IPS-15b (cell line): ENCODE results near the gene DENND1A.

ENCODE experiments used
- H3K27me3 ChIP-seq: one replicate; pipeline ENCODE4 v1.6.1; 2013; ENCODE audit warnings: low read length; ENCODE audit not compliant: control insufficient read depth, insufficient read depth
- H3K36me3 ChIP-seq: one replicate; pipeline ENCODE4 v1.6.1; 2013; ENCODE audit warnings: low read length; ENCODE audit not compliant: control insufficient read depth, insufficient read depth
- H3K4me1 ChIP-seq: one replicate; pipeline ENCODE4 v1.6.1; 2013; ENCODE audit warnings: mild to moderate bottlenecking, low read length; ENCODE audit not compliant: control insufficient read depth, insufficient read depth
- H3K4me3 ChIP-seq: one replicate; pipeline ENCODE4 v1.5.1; 2013; ENCODE audit warnings: low read depth, low read length
- H3K9ac ChIP-seq: one replicate; pipeline ENCODE4 v1.6.1; 2013; ENCODE audit warnings: low read depth, mild to moderate bottlenecking, low read length
- H3K9me3 ChIP-seq: one replicate; pipeline ENCODE4 v1.6.1; 2013; ENCODE audit warnings: mild to moderate bottlenecking, low read length; ENCODE audit not compliant: control insufficient read depth, insufficient read depth

Gene DENND1A

DNA sequence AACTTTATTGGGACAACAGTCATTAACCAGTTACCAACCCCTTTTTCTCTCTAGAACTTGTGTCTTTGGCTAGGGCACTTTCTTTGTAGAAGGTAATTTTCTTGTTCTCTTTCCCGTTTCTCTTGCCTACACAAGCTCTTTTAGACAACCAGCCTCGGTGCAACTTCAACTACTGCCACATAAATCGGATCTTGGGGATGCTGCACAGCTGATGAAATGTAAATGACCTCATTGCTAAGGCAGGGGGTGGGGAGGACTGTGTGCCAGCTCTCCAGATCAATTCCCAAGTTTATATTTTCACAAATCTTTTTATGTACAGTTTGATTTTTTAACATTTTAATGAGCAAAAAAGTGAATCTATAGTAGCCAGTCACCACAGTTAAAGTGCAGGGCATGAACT, 157.6 kb downstream of the DENND1A start:
- peaks cover 10% of the 10 kb centered on the region for H3K4me1 ChIP-seq
- no peak overlapping the region for H3K4me3 ChIP-seq

DNA sequence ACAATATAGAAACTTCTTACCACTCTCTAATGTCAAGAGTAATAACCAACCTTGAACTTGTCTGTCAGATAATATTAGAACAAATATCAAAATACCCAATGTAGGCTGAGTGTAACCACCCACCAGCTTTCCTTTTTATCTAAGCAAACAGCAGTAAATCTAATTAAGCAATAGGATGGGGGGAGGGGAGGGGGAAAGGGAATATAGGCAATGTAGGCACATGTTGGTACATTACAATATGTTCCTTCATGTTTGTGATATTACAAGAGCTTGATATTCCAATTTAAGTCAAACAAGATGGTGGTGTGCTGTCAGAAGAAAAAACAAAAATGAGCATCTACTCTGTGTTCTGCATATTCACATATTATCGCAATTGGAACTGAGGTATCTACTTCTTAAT, 158.2 kb downstream of the DENND1A start:
- no peak overlapping the region for H3K9ac ChIP-seq

More for the DNA sequence above, 157.6 kb downstream of the DENND1A start:
- Histone ChIP-seq H3K36me3 (no peaks in the 10 kb centered on the region), H3K9me3 (no peaks in the 10 kb centered on the region), H3K9ac (no peak overlapping the region), H3K27me3 (no peaks in the 10 kb centered on the region)

GRCh38 chr9:123769719-123770118, 160.2 kb downstream of the DENND1A start:
- Histone ChIP-seq H3K9me3 (no peaks in the 10 kb centered on the region), H3K27me3 (no peaks in the 10 kb centered on the region), H3K36me3 (no peaks in the 10 kb centered on the region), H3K9ac (no peak overlapping the region), H3K4me3 (no peak overlapping the region), H3K4me1 (no peaks in the 10 kb centered on the region)

More for the DNA sequence above, 158.2 kb downstream of the DENND1A start:
- H3K36me3 ChIP-seq, result no peaks in the 10 kb centered on the region
- no peak overlapping the region for H3K4me3 ChIP-seq
- peaks cover 3% of the 10 kb centered on the region for H3K4me1 ChIP-seq
- no peaks in the 10 kb centered on the region for H3K27me3 ChIP-seq
- H3K9me3 ChIP-seq, result no peaks in the 10 kb centered on the region

GRCh38 chr9:123763910-123764588, 165.9 kb downstream of the DENND1A start:
- Histone ChIP-seq H3K27me3 (no peaks in the 10 kb centered on the region), H3K9me3 (no peaks in the 10 kb centered on the region), H3K9ac (no peak overlapping the region), H3K4me3 (no peak overlapping the region), H3K36me3 (no peaks in the 10 kb centered on the region), H3K4me1 (peaks cover 25% of the 10 kb centered on the region)

DNA sequence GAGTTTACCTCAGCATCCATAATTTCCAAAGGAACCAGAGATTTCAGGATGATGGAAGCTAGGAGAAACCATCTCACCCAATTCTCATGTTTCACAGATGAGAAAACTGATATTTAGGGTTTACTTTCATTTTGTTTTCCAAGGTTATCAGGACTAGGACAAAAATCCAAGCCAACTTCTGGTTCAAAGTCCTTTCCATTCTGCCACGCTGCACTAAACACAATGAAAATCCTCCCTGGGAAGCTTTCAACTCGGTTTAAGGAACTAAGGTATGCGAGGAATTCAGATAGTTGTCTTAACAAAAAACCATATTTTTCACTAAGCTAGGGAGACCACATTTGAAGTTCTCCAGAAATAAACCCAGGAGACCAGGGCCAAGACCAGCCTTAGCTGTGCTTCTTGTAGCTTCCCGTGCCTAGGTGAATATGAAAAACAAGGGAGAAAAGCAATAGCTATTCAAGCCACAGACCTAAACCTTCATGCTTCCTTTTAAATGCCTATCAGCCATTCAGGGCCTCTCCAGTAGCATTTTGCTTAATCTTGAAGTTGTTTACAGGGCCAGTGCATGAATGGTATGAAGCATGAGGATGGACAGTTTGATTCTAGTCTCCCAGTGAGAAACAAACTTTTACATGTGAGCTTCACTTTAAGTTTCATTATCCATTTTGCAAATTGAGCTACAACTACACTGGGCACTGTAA, 167.9 kb downstream of the DENND1A start:
- H3K27me3 ChIP-seq, result no peaks in the 10 kb centered on the region
- H3K4me1 ChIP-seq, result peaks cover 27% of the 10 kb centered on the region
- H3K9me3 ChIP-seq, result no peaks in the 10 kb centered on the region
- H3K36me3 ChIP-seq, result no peaks in the 10 kb centered on the region
- H3K4me3 ChIP-seq, result no peak overlapping the region
- no peak overlapping the region for H3K9ac ChIP-seq

DNA sequence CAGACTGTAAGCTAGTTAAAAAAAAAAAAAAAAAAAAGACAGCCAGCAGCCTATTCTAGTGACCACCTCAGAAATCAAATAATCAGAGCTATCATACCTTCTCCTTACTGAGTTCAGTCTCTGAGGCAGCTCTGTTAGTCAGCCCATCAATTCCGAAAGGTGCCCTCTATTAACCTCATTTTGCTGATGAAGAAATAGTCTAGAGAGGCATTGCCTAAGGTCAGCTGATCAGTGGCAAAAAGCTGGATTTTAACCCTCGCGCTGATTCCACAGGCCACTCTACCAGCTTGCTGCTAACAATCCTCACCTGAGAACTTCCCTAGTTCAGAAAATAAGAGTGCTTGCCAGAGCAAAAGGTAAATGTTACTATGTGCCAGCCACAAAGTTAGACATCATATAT, 172.0 kb downstream of the DENND1A start:
- no peaks in the 10 kb centered on the region for H3K9me3 ChIP-seq
- no peaks in the 10 kb centered on the region for H3K27me3 ChIP-seq

DNA sequence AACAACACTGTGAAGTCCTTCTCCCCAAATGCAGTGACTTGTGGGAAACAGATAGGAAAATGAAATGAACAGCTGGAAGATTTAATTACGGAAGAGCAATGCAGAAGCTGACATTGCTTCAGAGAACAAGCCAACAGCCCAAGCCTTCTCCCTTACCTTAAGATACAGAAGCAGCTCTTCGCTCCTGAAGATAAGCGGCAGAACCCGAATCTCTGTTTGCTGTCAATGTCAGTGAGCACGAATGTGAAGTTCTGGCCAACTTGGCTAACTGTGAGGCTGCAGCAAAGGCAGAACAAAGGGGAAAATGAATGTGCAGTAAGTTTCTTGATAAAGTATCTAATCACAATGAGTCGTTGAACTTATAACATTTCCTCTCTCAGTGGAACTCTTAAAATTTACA, 172.4 kb downstream of the DENND1A start:
- no peaks in the 10 kb centered on the region for H3K9me3 ChIP-seq

More for the DNA sequence above, 172.0 kb downstream of the DENND1A start:
- Histone ChIP-seq H3K4me1 (peaks cover 29% of the 10 kb centered on the region), H3K36me3 (no peaks in the 10 kb centered on the region), H3K4me3 (no peak overlapping the region), H3K9ac (no peak overlapping the region)

DNA sequence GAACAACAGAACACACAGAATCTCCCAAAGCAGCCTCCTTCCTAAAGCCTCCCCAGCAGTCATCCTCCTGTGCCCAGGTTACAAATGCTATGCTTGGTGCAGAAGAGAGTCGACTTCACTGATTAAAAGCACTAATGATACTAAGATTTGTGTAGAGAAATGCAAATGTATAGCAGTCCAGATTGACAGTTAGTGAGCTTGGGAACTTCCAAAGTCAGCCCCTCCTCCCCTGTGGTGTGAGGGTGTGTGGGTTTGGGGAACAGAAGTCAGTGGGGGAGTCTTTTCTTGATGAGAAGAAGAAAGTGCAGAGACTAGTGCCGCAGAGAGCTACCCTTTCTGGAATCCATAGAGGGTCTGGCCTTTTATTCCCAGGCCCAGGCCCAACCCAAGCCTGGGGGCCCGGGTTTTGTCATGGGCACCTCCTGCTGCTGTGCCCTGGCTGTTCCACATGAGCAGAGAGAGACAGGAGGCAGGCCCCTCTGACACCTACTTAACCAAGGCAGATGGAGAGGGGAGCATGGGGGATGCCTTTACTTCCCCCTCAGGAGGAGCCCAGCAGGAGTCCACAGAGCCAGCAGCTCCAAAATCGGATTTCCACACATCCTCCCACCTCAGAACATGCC, 173.3 kb downstream of the DENND1A start:
- Histone ChIP-seq H3K9me3 (no peaks in the 10 kb centered on the region), H3K27me3 (no peaks in the 10 kb centered on the region), H3K9ac (no peak overlapping the region), H3K4me1 (peaks cover 17% of the 10 kb centered on the region), H3K4me3 (no peak overlapping the region), H3K36me3 (no peaks in the 10 kb centered on the region)

More for the DNA sequence above, 172.4 kb downstream of the DENND1A start:
- Histone ChIP-seq H3K4me1 (peaks cover 27% of the 10 kb centered on the region), H3K9ac (no peak overlapping the region), H3K36me3 (no peaks in the 10 kb centered on the region), H3K27me3 (no peaks in the 10 kb centered on the region), H3K4me3 (no peak overlapping the region)

DNA sequence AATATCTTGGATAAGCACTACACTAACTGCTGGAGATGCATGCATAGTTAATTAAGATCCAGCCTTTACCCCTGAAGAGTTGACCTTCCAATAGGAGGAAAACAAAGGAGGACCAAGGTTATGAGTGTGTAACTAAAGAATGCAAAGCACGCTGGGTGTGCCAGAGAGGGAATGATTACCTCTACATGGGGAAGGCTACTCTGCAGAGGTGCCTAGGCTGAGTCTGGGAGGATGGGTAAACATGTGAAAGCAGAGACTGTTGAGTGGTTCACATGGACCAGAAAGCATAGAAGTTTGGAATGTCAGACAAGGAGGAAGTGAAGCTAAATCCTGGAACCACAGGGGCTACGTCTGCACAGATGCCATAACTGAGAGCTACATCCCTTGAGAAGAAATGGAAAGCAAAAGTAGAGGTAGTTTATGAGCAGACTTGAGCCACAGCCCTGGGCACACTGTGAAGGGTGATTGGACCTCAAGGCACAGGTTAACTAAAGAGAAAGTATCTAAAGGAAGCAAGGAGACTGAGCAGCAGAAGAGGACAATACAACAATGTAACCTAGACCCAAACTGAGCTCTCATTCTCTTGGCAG, 176.2 kb downstream of the DENND1A start:
- Histone ChIP-seq H3K4me1 (peaks cover 9% of the 10 kb centered on the region), H3K36me3 (no peaks in the 10 kb centered on the region), H3K27me3 (no peaks in the 10 kb centered on the region), H3K4me3 (no peak overlapping the region), H3K9ac (no peak overlapping the region), H3K9me3 (no peaks in the 10 kb centered on the region)

DNA sequence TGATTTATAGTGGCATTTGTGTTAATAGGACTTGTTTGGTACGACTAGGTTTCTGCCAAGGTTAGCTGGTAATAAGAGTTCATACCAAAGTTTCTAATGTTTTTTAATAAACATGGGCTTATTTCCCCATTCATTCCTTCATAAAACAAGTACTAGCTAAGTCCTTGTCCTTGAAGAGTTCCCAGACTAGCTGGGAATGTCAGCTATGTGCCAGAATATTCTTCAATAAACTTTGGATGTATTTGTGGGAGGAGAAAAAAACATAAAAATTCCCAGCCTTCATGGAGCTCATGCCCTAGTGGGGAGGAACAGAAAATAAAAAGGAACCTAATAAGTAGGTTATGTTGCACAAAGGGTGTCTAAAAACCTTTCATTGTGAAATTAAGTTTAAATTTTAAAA, 176.9 kb downstream of the DENND1A start:
- H3K4me1 ChIP-seq, result peaks cover 9% of the 10 kb centered on the region
- no peak overlapping the region for H3K4me3 ChIP-seq
- no peaks in the 10 kb centered on the region for H3K9me3 ChIP-seq
- no peaks in the 10 kb centered on the region for H3K27me3 ChIP-seq
- no peaks in the 10 kb centered on the region for H3K36me3 ChIP-seq
- no peak overlapping the region for H3K9ac ChIP-seq

DNA sequence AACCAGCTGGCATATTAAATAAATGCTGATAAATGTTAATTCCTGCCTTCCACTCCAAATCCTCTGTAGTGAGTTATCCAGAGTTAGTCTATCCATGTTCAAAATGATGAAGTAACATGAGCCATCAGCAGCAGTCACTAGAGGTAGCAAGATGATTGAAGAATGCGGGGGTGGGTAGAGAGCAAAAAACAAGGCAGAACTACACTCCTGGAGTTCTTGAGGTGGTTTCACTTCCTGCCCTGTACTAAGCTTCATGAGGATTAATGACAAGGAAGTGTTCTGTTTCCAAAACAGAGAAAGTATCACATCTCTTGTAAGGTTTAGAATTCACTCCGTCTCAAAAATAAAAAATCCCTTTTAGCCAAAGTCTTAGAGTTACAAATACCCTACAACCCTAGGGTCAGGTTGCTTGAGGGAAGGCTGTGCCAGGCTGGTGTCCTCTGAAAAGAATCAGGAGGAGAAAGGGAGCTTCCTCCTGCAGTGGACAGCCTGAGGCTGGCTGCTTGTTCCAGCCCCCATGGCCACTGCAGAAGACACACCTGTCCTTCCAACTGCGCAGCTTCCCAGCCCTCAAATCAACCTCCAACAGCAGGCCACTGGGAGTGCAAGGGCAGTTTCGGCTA, 180.2 kb downstream of the DENND1A start:
- no peak overlapping the region for H3K9ac ChIP-seq
- no peaks in the 10 kb centered on the region for H3K9me3 ChIP-seq
- peaks cover 5% of the 10 kb centered on the region for H3K4me1 ChIP-seq
- H3K27me3 ChIP-seq, result no peaks in the 10 kb centered on the region
- no peak overlapping the region for H3K4me3 ChIP-seq
- H3K36me3 ChIP-seq, result no peaks in the 10 kb centered on the region
